ENCODE results near the gene RND2.

The RND2 gene

DNA sequence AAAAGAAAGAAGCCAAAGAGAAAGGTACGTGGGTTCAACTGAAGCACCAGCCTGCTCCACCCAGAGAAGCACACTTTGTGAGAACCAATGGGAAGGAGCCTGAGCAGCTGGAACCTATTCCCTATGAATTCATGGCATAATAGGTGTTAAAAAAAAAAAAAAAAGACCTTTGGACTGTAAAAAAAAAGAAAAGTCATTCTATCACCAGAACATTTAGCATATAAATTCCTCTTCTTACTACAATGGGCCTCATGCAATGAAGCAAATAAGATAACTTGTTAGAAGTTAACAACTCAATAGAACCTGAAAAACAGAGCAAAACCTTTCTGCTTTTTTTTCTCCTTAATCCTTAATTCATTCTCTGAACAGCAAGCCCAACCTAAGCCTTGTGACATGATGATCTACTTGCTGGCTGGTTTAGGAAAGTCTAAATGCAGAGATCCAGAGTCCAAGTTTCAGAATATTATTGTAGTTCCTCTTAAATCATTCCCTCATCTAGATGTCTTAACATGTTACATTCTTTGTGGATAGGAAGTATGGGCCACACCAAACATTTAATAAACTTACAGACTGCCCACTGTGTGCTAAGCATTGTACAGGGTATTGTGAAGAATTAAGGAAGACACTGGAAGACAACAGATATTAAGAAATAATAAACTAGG, 54.7 kb downstream of the RND2 start:
- DNase-seq (ENCODE audit: low read depth) = no peak
